CD4-positive, alpha-beta T cell treated with Interleukin-12 subunit alpha and Interleukin-12 subunit beta, for 1 hour (primary cell): ENCODE results near the gene NBDY.
"Not testable (repeated sequence)": the region's sequence is repeated elsewhere in the genome, so short reads cannot be mapped to it uniquely, and the experiment has no call there.

Experiments used
- DNase-seq: peaks from one replicate; pipeline ENCODE4 v3.0.0-alpha.2; 2020

Gene NBDY

GRCh38 chrX:56764975-56765791, 36.1 kb downstream of the NBDY start:
- DNase-seq: peak; percentile 41

GRCh38 chrX:56765811-56766553, 36.9 kb downstream of the NBDY start:
- DNase-seq: no peak

DNA sequence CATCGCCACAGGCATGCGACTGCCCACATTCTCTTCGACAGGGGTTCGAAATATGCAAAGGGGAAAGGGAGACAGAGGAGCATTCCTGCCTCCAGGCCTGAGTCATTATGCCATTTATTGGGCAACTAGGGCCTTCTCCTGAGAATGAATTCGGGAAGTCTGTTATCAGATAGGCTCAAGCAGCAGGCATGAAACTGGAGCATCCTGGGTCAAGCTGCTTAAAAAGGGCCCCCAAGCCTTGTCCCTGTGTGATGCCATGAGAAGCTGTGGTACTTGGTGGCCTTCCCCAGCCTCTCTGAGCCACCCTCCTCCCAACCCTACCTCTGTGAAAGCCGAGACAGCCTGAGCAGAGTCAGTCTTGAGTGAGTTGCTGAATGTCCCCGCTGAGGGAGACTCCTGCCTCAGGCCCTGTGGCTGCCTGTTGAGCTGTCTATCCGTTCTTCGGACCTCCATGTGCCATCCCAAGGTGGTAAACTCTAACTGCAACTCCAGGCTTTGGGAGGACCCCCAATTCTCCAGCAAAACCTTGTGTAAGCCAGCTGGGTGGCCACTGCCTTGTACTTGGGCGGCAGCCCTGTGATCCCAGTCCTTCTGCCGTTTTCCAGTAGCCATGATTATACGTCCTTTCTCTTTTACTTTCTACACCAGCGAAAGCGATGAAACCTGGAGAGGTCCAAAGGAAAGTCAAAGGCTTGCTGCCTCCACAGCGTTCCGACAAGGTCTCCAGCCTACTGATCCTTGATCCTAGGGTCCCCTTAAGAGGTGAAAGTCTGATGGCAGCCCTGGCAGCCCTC, 37.7 kb downstream of the NBDY start:
- no peak for DNase-seq

- DNase-seq: not testable (repeated sequence)
Measured at GRCh38 chrX:56767348-56768119, 38.5 kb downstream of the NBDY start.

DNA sequence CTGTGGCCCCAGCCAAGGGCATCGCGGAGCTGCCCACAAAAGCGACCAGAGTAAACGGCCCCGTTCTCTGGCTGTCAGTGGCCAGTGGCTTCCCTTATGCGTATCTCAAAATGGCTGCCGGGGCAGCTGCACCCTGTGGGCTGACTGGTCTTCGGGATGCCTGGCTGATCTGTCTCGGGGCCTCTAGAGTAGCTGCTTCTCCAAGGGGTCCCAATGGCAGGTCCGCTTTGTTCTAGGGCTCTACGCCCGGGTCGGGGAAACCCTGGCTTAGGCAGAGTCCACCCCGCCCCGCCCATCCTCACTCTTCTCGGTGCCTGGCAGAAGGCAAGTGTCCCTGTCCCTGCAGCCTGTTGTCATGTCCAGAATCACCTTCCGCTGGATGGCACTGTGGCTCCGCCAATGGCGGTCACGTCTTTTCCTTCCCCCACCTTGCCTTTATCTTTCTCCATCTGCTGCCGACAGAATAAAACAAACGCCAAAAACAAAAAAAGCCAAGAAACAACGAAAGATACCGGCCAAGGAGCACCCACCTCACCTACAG, 39.1 kb downstream of the NBDY start:
- not testable (repeated sequence) for DNase-seq

DNA sequence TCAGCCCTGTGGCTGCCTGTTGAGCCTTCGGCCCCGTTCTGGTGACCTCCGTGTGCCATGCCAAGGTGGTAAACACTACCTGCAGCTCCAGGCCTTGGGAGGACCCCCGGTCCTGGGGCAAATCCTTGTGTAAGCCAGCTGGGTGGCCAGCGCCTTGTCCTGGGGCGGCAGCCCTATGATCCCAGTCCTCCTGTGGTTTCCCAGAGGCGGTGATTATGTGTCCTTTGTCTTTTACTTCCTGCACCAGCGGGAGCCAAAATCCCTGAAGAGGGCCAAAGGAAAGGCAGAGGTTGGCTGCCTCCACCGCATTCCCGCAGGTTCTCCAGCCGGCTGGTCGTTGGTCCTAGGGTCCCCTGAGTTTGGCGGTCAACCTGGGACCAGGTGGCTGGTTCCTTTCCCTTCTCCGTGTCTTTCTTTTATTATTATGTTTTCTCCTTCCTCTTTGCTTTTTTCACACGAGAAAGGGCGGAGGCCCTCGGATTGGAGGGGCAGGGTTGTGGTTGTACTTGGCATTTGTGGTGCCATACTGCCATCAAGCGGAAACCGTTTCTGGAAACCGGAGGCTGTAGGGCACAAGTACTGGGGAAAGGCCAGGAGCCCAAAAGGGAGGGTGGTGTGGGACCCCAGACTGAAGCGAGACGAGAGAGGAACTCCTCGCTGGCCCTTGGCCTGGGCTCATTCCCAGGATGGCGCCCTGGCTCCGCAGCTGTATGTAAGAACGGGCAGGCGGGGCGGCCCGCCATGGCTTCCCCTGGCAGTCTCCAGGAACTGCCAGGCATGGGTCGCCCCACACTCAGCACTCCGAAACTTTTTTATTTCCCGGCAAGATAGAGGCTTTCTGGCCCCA, 43.9 kb downstream of the NBDY start:
- DNase-seq: not testable (repeated sequence)

DNA sequence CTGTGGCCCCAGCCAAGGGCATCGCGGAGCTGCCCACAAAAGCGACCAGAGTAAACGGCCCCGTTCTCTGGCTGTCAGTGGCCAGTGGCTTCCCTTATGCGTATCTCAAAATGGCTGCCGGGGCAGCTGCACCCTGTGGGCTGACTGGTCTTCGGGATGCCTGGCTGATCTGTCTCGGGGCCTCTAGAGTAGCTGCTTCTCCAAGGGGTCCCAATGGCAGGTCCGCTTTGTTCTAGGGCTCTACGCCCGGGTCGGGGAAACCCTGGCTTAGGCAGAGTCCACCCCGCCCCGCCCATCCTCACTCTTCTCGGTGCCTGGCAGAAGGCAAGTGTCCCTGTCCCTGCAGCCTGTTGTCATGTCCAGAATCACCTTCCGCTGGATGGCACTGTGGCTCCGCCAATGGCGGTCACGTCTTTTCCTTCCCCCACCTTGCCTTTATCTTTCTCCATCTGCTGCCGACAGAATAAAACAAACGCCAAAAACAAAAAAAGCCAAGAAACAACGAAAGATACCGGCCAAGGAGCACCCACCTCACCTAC, 44.5 kb downstream of the NBDY start:
- not testable (repeated sequence) for DNase-seq

DNA sequence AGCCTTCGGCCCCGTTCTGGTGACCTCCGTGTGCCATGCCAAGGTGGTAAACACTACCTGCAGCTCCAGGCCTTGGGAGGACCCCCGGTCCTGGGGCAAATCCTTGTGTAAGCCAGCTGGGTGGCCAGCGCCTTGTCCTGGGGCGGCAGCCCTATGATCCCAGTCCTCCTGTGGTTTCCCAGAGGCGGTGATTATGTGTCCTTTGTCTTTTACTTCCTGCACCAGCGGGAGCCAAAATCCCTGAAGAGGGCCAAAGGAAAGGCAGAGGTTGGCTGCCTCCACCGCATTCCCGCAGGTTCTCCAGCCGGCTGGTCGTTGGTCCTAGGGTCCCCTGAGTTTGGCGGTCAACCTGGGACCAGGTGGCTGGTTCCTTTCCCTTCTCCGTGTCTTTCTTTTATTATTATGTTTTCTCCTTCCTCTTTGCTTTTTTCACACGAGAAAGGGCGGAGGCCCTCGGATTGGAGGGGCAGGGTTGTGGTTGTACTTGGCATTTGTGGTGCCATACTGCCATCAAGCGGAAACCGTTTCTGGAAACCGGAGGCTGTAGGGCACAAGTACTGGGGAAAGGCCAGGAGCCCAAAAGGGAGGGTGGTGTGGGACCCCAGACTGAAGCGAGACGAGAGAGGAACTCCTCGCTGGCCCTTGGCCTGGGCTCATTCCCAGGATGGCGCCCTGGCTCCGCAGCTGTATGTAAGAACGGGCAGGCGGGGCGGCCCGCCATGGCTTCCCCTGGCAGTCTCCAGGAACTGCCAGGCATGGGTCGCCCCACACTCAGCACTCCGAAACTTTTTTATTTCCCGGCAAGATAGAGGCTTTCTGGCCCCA, 49.3 kb downstream of the NBDY start:
- DNase-seq: not testable (repeated sequence)

DNA sequence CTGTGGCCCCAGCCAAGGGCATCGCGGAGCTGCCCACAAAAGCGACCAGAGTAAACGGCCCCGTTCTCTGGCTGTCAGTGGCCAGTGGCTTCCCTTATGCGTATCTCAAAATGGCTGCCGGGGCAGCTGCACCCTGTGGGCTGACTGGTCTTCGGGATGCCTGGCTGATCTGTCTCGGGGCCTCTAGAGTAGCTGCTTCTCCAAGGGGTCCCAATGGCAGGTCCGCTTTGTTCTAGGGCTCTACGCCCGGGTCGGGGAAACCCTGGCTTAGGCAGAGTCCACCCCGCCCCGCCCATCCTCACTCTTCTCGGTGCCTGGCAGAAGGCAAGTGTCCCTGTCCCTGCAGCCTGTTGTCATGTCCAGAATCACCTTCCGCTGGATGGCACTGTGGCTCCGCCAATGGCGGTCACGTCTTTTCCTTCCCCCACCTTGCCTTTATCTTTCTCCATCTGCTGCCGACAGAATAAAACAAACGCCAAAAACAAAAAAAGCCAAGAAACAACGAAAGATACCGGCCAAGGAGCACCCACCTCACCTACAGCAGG, 50.0 kb downstream of the NBDY start:
- DNase-seq: not testable (repeated sequence)

DNA sequence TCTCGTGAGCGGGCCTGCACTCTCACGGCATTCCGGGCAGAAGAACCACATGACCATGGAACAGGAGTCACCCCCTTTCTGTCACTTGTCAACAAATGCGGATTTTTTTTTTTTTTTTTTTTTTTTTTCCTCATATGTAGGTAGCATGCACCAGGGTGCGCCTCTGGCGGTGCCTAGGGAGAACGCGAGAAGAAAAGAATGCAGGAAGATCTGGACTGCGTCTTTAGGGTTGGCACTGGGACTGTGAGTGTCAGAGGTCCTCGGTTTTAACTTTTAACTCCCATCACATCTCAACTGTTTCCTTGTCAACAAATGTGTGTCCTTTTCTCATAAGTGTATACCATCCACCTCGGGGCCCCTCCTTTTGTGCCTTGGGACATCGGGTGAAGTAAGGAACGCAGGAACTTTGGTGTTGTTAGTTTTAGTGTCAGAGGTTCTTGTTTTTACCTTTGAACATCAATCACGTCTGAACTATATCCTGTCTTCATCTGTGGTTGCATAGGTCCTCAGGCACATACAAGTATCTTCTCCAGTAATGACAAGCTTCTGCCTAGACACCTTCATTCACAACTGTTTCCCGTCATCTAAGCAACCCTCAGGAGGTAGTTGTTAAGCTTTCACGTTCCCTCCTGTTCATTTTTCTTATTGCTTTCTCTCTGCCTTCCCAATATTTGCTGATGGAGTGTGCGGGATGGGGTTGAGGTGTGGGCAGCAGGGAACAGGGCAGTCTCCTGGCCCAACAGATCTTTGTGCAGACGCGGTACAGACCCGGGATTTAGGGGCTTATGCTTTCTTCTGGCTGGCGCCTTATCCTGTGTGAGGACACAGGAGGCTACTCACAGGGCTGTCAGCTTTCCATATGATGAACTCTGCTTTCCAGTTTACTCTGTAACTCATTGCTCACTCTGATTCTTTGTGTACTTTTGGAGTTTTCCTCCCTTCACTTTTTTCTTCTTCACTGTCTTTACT, 51.9 kb downstream of the NBDY start:
- not testable (repeated sequence) for DNase-seq

- DNase-seq: no peak
Measured at GRCh38 chrX:56782352-56782751, 53.3 kb downstream of the NBDY start.

DNA sequence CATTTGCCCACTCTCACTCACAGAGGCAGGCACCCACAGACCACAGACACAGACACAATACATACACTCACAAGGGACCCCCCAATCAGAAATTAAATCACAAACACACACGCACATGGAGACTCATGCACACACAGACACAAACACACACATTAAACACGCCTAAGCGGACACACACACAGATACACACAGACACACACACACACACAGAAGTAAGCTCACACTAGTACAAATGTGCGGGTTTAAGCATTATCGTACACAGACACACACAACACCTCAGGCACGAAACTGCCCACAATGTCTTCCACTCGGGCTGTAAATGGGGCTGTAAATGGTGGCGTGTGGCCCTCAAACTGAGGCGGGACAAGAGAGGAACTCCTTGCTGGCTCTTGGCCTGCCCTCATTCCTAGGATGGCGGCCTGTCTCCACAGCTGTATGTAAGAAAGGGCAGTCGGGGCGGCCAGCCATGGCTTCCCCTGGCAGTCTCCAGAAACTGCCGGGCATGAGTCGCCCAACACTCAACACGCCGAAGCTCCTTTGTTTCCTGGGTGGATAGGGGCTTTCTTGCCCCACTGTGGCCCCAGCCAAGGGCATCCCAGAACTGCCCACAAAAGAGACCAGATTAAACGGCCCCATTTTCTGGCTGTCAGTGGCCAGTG, 53.9 kb downstream of the NBDY start:
- DNase-seq: no peak

DNA sequence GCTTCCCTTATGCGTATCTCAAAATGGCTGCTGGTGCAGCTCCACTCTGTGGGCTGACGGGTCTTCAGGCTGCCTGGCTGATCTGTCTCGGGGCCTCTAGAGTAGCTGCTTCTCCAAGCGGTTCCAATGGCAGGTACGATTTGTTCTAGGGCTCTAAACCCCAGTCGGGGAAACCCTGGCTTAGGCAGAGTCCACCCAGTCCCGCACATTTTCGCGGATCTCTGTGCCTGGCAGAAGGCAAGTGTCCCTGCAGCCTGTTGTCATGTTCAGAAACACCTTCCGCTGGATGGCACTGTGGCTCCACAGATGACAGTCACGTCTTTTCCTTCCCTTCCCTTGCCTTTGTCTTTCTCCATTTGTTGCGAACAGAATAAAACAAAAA, 54.4 kb downstream of the NBDY start:
- DNase-seq: no peak

- no peak for DNase-seq
Measured at GRCh38 chrX:56783996-56784620, 55.1 kb downstream of the NBDY start.

DNA sequence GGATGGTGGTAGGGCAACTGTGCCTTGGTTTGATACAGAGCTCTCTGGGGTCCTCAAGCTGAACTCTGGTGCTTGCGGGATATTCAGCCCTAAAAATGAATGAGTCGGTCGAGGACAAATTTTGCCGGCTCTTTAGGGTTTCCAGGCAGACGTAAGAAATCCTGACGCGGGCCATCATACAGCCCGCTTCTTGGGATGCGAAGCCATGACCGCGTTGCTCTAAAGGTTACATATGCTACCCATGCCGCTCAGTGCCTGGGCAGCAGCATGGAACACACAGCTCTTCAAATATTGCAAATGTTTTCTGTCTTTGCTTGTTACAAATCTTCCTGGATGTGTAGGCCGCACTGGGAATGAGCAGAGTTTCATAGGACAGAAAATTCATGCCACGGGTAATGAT, 55.6 kb downstream of the NBDY start:
- DNase-seq: no peak

DNA sequence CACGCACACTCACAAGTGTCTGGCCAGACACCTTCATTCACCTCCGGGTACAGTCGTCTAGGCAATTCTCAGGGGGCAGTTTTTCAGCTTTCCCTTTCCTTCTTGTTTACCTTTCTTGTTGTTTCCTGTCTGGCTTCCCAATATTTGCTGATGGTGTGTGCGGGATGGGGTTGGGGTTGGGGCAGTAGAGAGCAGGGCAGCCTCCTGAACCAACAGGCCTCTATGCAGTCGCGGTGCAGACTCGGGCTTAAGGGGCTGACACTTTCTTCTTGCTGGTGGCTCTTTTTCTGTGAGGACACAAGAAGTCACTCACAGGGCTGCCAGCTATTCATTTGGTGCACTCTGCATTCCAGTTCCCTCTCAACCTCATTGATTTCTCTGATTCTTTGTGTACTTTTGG, 56.4 kb downstream of the NBDY start:
- no peak for DNase-seq
